ENCODE measurements around the gene ACAD8. TPM values are rescaled to one million over a fixed set of nuclear protein-coding genes. Genes with fewer than 3 reads are reported as not detected.

Gene ACAD8
- total RNA-seq, 2 experiments from 2014 or later = 20.9 to 22.1 TPM

DNA sequence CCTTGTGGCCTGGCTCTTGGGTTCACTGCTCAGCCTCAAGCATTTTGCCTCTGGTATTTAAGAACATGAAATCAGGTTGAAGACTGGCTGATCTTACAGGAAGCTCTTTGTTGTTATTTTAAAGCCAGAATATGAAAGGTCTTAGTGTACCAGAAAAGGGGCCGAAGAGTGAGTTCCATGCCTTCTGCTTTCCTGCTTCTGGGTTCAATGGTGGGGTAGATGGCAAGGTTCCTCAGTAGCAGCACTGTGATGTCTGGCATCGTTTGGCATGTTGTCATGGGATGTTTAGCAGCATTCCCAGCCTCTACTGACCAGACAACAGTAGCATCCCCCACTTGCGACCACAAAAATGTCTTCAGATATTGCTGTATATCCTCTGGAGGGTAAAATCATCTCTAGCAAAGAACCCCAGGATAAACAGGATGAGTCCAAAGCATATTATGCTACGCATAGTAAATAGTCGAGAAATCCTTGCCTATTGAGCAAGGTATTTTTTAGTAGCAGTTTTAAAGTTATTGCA, 26.5 kb upstream of the ACAD8 start:
- ChIA-PET POLR2A (interaction anchor here (0.7 to 5.6 kb wide), 2 partner anchors 24 to 42 kb away, joined by 3 to 67 read pairs; partner anchors contain the start of genes ACAD8 and THYN1), CTCF (interaction anchor here (1.1 to 2.3 kb wide), 4 partner anchors 17 to 49 kb away, joined by 4 to 10 read pairs (median 5); partner anchors contain the start of genes ACAD8, GLB1L3 and THYN1)
- Mint-ChIP-seq H3K4me3 (peak overlapping the region; percentile 6), H3K27me3 (no peaks in the 10 kb centered on the region), H3K4me1 (ENCODE audit: low read depth) (peaks cover 71% of the 10 kb centered on the region), H3K36me3 (peaks cover 11% of the 10 kb centered on the region), H3K27ac (no peak overlapping the region), H3K9me3 (no peaks in the 10 kb centered on the region)
- no peak for DNase-seq
- intact Hi-C loops (cut with micrococcal nuclease) = loop anchor here (10.0 kb wide), 2 partner anchors 162 to 192 kb away; partner anchors contain the start of gene JAM3

GRCh38 chr11:134228625-134229024, 24.7 kb upstream of the ACAD8 start:
- Mint-ChIP-seq H3K27me3 (no peaks in the 10 kb centered on the region), H3K36me3 (peaks cover 4% of the 10 kb centered on the region), H3K4me1 (ENCODE audit: low read depth) (peaks cover 67% of the 10 kb centered on the region), H3K27ac (no peak overlapping the region), H3K4me3 (no peak overlapping the region), H3K9me3 (no peaks in the 10 kb centered on the region)
- POLR2A ChIA-PET = no interaction called here
- DNase-seq = peak; percentile 48
- CTCF ChIA-PET = interaction anchor here (1.3 to 1.8 kb wide), 2 partner anchors 16 to 48 kb away, joined by 3 to 9 read pairs; partner anchors contain the start of gene GLB1L3
- intact Hi-C loops (cut with micrococcal nuclease) = loop anchor here (10.0 kb wide), 2 partner anchors 164 to 194 kb away; partner anchors contain the start of gene JAM3

- peaks cover 67% of the 10 kb centered on the region for H3K4me1 Mint-ChIP-seq (ENCODE audit: low read depth)
- H3K27me3 Mint-ChIP-seq = no peaks in the 10 kb centered on the region
- CTCF ChIA-PET = interaction anchor here (0.9 to 1.8 kb wide), 3 partner anchors 15 to 47 kb away, joined by 3 to 9 read pairs (median 4); partner anchors contain the start of gene GLB1L3
- intact Hi-C loops (cut with micrococcal nuclease) = loop anchor here (10.0 kb wide), 2 partner anchors 164 to 194 kb away; partner anchors contain the start of gene JAM3
- no peak for DNase-seq
- no peak overlapping the region for H3K4me3 Mint-ChIP-seq
- no peaks in the 10 kb centered on the region for H3K9me3 Mint-ChIP-seq
- POLR2A ChIA-PET = no interaction called here
- H3K36me3 Mint-ChIP-seq = peaks cover 3% of the 10 kb centered on the region
- no peak overlapping the region for H3K27ac Mint-ChIP-seq
Observed at GRCh38 chr11:134229126-134229790, 24.1 kb upstream of the ACAD8 start.

DNA sequence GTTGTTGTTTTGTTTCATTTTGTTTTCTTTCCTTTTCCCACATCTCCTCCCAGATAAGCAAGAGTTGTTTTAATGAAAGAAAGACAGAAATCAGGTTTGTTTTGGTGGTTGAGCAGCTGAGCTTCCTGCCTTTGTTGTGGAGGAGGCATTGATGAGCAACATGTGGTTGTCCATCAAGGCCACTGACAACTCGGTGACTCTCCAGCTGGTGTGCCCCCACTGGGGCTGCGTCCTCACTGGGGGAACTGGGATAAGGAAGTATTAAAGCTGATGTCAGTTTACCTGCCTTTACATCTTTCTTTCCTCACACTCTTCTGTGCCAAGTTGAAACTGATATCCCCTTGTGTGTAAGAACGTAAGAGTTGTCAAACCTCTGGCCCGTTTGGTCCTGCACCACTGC, 23.0 kb upstream of the ACAD8 start:
- Mint-ChIP-seq H3K4me1 (ENCODE audit: low read depth) (peaks cover 67% of the 10 kb centered on the region), H3K9me3 (no peaks in the 10 kb centered on the region), H3K27me3 (no peaks in the 10 kb centered on the region), H3K36me3 (no peaks in the 10 kb centered on the region), H3K4me3 (no peak overlapping the region), H3K27ac (no peak overlapping the region)
- ChIA-PET POLR2A (no interaction called here), CTCF (interaction anchor here (0.7 kb wide), 1 partner anchor 303 kb away, joined by 3 read pairs; no protein-coding TSS in a partner anchor)
- no peak for DNase-seq
- intact Hi-C loops (cut with micrococcal nuclease) = no loop called here

DNA sequence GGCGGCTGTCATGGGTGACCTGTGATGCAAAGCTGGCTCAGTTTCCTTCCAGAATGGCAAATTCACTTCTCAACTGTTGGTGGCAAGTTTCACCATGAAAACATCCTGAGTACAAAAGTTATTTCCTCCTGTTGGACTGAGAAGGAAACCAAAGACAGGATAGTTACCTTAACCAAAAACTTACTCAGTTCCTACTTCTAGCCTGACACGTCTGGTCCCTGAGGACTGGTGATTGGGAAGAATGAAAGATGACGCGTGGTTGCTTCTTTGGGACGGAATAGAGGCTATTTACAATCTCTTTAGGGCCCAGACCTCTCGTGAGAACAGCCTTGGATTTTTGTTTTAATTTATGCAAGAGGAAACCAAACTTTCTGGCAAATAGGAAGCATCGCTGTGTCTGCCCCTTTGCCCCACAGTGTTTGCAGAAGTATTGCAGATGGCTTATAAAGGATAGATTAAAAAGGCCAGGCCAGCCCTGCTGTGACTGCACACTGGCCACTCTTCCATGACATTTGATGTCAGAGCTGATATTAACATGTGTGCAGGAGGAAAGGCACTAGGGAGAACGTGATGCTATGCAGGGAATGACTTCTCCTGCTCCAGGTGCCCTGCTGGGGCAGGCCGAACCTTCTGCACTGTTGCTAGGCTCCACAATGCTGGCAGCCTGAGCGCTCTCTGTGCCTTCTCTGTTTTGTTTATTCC, 21.3 kb upstream of the ACAD8 start:
- ChIA-PET CTCF (no interaction called here), POLR2A (no interaction called here)
- no peak overlapping the region for H3K4me3 Mint-ChIP-seq
- intact Hi-C loops (cut with micrococcal nuclease) = no loop called here
- H3K27ac Mint-ChIP-seq = no peak overlapping the region
- no peak for DNase-seq
- peaks cover under 1% of the 10 kb centered on the region for H3K36me3 Mint-ChIP-seq
- H3K9me3 Mint-ChIP-seq = no peaks in the 10 kb centered on the region
- no peaks in the 10 kb centered on the region for H3K27me3 Mint-ChIP-seq
- peaks cover 52% of the 10 kb centered on the region for H3K4me1 Mint-ChIP-seq (ENCODE audit: low read depth)

- peaks cover 36% of the 10 kb centered on the region for H3K4me1 Mint-ChIP-seq (ENCODE audit: low read depth)
- no peak overlapping the region for H3K4me3 Mint-ChIP-seq
- H3K27me3 Mint-ChIP-seq = no peaks in the 10 kb centered on the region
- ChIA-PET POLR2A (interaction anchor here (0.8 to 1.4 kb wide), 2 partner anchors 10 to 20 kb away, joined by 4 read pairs; partner anchors contain the start of genes ACAD8, NCAPD3 and VPS26B), CTCF (interaction anchor here (1.8 to 2.7 kb wide), 2 partner anchors 9 to 10 kb away, joined by 7 read pairs; partner anchors contain the start of gene VPS26B)
- intact Hi-C loops (cut with micrococcal nuclease) = no loop called here
- H3K27ac Mint-ChIP-seq = no peak overlapping the region
- H3K9me3 Mint-ChIP-seq = no peaks in the 10 kb centered on the region
- DNase-seq = no peak
- H3K36me3 Mint-ChIP-seq = peaks cover 7% of the 10 kb centered on the region
Observed at GRCh38 chr11:134233729-134234179, 19.6 kb upstream of the ACAD8 start.

- intact Hi-C loops (cut with micrococcal nuclease) = no loop called here
- H3K27ac Mint-ChIP-seq = no peak overlapping the region
- H3K9me3 Mint-ChIP-seq = no peaks in the 10 kb centered on the region
Observed at GRCh38 chr11:134235399-134235798, 18.0 kb upstream of the ACAD8 start.

DNA sequence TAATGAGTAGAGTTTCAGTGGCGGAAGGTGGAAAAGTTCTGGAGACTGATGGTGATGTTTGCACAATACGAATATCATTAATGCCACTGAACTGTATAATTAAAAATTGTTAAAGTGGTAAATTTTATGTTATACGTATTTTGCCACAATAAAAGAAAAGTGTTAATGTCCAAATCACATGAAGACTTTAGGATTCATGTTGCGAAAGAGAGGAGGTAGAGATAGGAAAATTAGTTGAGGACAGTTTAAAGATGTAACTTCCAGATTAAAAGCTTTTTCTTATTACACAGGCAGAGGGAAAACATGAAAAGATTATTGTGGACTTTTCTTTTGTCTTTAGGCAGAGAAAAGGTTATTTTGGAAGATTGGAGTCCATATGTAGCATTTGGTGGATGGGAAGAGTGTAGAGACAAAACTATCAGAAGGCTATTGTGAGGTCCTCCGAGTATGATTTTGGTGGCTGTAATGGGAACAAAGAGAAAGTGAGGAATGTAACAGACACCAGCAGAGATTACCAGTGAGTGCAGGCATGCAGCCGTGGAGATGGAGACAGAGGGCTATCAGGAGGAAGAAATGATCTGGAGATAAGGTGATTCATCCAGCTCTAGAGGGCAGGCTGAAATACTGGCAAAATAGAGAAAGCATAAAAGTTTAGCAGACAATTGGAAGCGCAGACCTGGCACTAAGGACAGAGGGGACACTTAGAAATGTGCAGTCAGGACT, 16.4 kb upstream of the ACAD8 start:
- CTCF ChIA-PET = no interaction called here
- H3K36me3 Mint-ChIP-seq = peaks cover 7% of the 10 kb centered on the region

More at GRCh38 chr11:134235399-134235798, 18.0 kb upstream of the ACAD8 start:
- DNase-seq = no peak
- no peaks in the 10 kb centered on the region for H3K27me3 Mint-ChIP-seq
- POLR2A ChIA-PET = no interaction called here
- peaks cover 7% of the 10 kb centered on the region for H3K36me3 Mint-ChIP-seq
- no peak overlapping the region for H3K4me3 Mint-ChIP-seq
- H3K4me1 Mint-ChIP-seq (ENCODE audit: low read depth) = peaks cover 19% of the 10 kb centered on the region
- CTCF ChIA-PET = interaction anchor here (1.8 to 2.7 kb wide), 2 partner anchors 9 to 11 kb away, joined by 7 read pairs; partner anchors contain the start of gene VPS26B

GRCh38 chr11:134237557-134237922, 15.8 kb upstream of the ACAD8 start:
- CTCF ChIA-PET = no interaction called here
- POLR2A ChIA-PET = no interaction called here

More for the DNA sequence above, 16.4 kb upstream of the ACAD8 start:
- intact Hi-C loops (cut with micrococcal nuclease) = no loop called here
- H3K9me3 Mint-ChIP-seq = no peaks in the 10 kb centered on the region
- no peak for DNase-seq
- H3K27me3 Mint-ChIP-seq = no peaks in the 10 kb centered on the region
- peaks cover 9% of the 10 kb centered on the region for H3K4me1 Mint-ChIP-seq (ENCODE audit: low read depth)
- POLR2A ChIA-PET = no interaction called here
- H3K27ac Mint-ChIP-seq = peak overlapping the region; percentile 30
- H3K4me3 Mint-ChIP-seq = no peak overlapping the region

DNA sequence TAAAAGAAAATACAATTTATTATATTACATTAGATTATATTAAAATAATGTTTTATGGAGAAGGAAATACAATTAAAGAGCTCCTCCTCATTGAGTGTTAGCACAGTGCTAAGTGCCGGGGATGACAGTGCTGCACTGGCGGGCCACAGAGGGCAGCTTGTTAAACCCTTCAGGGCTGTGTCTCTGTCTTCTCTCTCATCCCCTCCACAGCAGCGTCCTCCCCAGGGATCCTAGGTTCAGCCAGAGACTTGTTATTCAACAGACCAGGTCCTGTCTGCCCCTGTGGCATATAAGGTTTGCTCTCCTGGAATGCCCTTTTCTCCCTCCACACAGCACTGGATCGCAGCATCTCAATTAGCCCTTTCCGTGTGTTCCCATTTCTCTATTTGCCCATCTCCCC, 14.4 kb upstream of the ACAD8 start:
- POLR2A ChIA-PET = interaction anchor here (3.2 kb wide), 1 partner anchor 14 kb away, joined by 10 read pairs; the partner anchor contains the start of genes NCAPD3 and VPS26B

More at GRCh38 chr11:134237557-134237922, 15.8 kb upstream of the ACAD8 start:
- H3K27ac Mint-ChIP-seq = peak overlapping the region; percentile 30
- intact Hi-C loops (cut with micrococcal nuclease) = no loop called here
- no peak for DNase-seq
- H3K4me3 Mint-ChIP-seq = no peak overlapping the region
- H3K9me3 Mint-ChIP-seq = no peaks in the 10 kb centered on the region
- H3K36me3 Mint-ChIP-seq = peaks cover 7% of the 10 kb centered on the region
- peaks cover 7% of the 10 kb centered on the region for H3K4me1 Mint-ChIP-seq (ENCODE audit: low read depth)
- H3K27me3 Mint-ChIP-seq = no peaks in the 10 kb centered on the region

DNA sequence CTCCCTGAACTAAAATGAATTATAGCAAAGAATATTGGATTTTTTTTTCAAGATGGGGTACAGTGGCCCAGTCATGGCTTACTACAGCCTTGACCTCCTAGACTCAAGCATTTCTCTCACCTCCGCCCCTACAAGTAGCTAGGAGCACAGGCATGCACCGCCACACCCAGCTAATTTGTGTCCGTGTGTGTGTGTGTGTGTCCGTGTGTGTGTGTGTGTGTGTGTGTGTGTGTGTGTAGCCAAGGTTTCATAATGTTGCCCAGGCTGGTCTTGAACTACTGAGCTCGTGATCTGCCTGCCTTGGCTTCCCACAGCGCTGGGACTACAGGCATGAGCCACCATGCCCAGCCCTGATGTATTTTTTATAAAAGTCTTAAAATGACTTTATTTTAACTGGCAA, 12.8 kb upstream of the ACAD8 start:
- Mint-ChIP-seq H3K4me3 (no peak overlapping the region), H3K9me3 (no peaks in the 10 kb centered on the region), H3K27ac (no peak overlapping the region), H3K4me1 (ENCODE audit: low read depth) (no peaks in the 10 kb centered on the region), H3K27me3 (no peaks in the 10 kb centered on the region), H3K36me3 (peaks cover 7% of the 10 kb centered on the region)
- DNase-seq = no peak
- ChIA-PET POLR2A (interaction anchor here (3.2 kb wide), 1 partner anchor 16 kb away, joined by 10 read pairs; the partner anchor contains the start of genes NCAPD3 and VPS26B), CTCF (interaction anchor here (0.7 kb wide), 1 partner anchor 16 kb away, joined by 3 read pairs; the partner anchor contains the start of gene VPS26B)
- intact Hi-C loops (cut with micrococcal nuclease) = no loop called here

More for the DNA sequence above, 14.4 kb upstream of the ACAD8 start:
- H3K27me3 Mint-ChIP-seq = no peaks in the 10 kb centered on the region
- intact Hi-C loops (cut with micrococcal nuclease) = no loop called here
- peaks cover 7% of the 10 kb centered on the region for H3K36me3 Mint-ChIP-seq
- no peak for DNase-seq
- no peaks in the 10 kb centered on the region for H3K4me1 Mint-ChIP-seq (ENCODE audit: low read depth)
- H3K27ac Mint-ChIP-seq = no peak overlapping the region
- H3K4me3 Mint-ChIP-seq = no peak overlapping the region
- H3K9me3 Mint-ChIP-seq = no peaks in the 10 kb centered on the region
- CTCF ChIA-PET = interaction anchor here (0.7 kb wide), 1 partner anchor 15 kb away, joined by 3 read pairs; the partner anchor contains the start of gene NCAPD3
